ENCODE measurements around the gene ACP3. TPM values are rescaled to one million over a fixed set of nuclear protein-coding genes. Genes with fewer than 3 reads are reported as not detected.

ACP3 gene
- total and polyA plus RNA-seq, 12 donors: 0.48 to 30.8 (median 7.4) TPM

GRCh38 chr3:132399054-132399929 is 82.1 kb downstream of the ACP3 start:
- Histone ChIP-seq H3K27me3 (no peaks in the 10 kb centered on the region), H3K4me1 (replicated peaks in 1 of 2) (peaks cover 0 to 4% of the 10 kb centered on the region in 2 donors), H3K27ac (no peak overlapping the region), H3K36me3 (replicated peaks in 1 of 2) (no peaks in the 10 kb centered on the region), H3K4me3 (no peak overlapping the region), H3K9me3 (replicated peaks in 1 of 3) (no peaks in the 10 kb centered on the region)
- TF ChIP-seq, protein P1, sequence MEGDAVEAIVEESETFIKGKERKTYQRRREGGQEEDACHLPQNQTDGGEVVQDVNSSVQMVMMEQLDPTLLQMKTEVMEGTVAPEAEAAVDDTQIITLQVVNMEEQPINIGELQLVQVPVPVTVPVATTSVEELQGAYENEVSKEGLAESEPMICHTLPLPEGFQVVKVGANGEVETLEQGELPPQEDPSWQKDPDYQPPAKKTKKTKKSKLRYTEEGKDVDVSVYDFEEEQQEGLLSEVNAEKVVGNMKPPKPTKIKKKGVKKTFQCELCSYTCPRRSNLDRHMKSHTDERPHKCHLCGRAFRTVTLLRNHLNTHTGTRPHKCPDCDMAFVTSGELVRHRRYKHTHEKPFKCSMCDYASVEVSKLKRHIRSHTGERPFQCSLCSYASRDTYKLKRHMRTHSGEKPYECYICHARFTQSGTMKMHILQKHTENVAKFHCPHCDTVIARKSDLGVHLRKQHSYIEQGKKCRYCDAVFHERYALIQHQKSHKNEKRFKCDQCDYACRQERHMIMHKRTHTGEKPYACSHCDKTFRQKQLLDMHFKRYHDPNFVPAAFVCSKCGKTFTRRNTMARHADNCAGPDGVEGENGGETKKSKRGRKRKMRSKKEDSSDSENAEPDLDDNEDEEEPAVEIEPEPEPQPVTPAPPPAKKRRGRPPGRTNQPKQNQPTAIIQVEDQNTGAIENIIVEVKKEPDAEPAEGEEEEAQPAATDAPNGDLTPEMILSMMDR (IDR thresholded peaks at IDR 0.05): peak; percentile 66 to 89 (median 82)
- no peak for TF ChIP-seq POLR2A (IDR thresholded peaks at IDR 0.05)
- WGBS, 4 donors: 60 to 69% (median 61%) methylated on average over 5 of the region's 5 CpGs
- intact Hi-C loops (cut with DNase I): loop anchor here (2.0 to 5.0 kb wide), 3 partner anchors 46 to 152 kb away; no protein-coding TSS in a partner anchor
- DNase-seq: peak in 5 of 7 donors; percentile 18 to 62 (median 54)

DNA sequence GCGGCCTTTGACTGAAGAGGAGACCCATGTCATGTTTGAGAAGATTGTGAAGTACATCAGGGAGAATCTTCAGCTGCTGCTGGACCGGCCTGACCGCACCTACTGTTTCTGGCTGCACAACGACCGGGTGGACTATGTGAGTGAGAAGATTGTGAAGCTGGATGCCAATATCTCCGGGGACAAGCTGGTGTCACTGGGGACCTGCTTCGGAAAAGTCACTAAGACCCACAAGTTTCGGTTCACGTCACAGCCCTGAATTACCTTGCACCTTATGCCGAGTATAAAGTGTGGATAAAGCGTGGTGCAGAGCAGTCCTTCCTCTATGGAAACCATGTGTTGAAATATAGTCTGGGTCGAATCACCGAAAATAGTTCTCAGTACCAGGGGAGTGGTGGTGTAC is 84.0 kb downstream of the ACP3 start:
- Histone ChIP-seq H3K4me1 (replicated peaks in 1 of 2) (peaks cover 9 to 24% of the 10 kb centered on the region in 2 donors), H3K4me3 (no peak overlapping the region), H3K27me3 (no peaks in the 10 kb centered on the region), H3K36me3 (replicated peaks in 1 of 2) (no peaks in the 10 kb centered on the region), H3K9me3 (replicated peaks in 1 of 3) (no peaks in the 10 kb centered on the region), H3K27ac (no peak overlapping the region)
- WGBS, 4 donors: 81 to 95% (median 88%) methylated on average over 13 of the region's 13 CpGs
- DNase-seq: no peak
- intact Hi-C loops (cut with DNase I): no loop called here
- TF ChIP-seq, protein P1 (IDR thresholded peaks at IDR 0.05): no peak
- TF ChIP-seq POLR2A (IDR thresholded peaks at IDR 0.05): no peak

DNA sequence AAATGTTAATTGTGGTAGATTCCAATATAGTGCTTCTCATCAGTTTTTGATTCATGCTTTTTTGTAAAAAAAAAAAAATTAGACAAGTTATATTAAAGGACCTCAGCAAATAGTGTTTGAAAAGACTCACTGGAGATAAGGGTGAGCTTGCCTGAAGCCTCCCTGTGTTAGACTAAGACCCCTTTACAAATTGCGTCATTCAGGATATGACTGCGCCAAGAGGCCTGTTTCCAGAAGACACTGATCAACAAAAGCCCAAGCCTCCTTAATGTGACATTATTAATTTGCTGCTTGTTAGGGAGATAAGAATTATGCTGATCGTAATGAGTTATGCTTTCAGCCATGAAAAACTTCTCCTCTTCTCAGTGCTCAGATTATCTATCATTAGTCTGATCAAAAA is 87.1 kb downstream of the ACP3 start:
- H3K4me1 ChIP-seq (replicated peaks in 1 of 2): peaks cover 9 to 24% of the 10 kb centered on the region in 2 donors
- 59 to 73% (median 62%) methylated on average over 3 of the region's 3 CpGs for WGBS, 4 donors
- intact Hi-C loops (cut with DNase I): no loop called here
- H3K4me3 ChIP-seq: no peak overlapping the region
- H3K36me3 ChIP-seq (replicated peaks in 1 of 2): no peaks in the 10 kb centered on the region
- no peaks in the 10 kb centered on the region for H3K27me3 ChIP-seq
- no peak for TF ChIP-seq POLR2A (IDR thresholded peaks at IDR 0.05)
- TF ChIP-seq, protein P1 (IDR thresholded peaks at IDR 0.05): no peak
- no peak for DNase-seq
- H3K27ac ChIP-seq: peak overlapping the region in 1 of 5 donors; percentile 48
- no peaks in the 10 kb centered on the region for H3K9me3 ChIP-seq (replicated peaks in 1 of 3)

- TF ChIP-seq, protein P1 (IDR thresholded peaks at IDR 0.05): no peak
- no peak for TF ChIP-seq POLR2A (IDR thresholded peaks at IDR 0.05)
- H3K4me1 ChIP-seq (replicated peaks in 1 of 2): peaks cover 9 to 24% of the 10 kb centered on the region in 2 donors
- intact Hi-C loops (cut with DNase I): no loop called here
- DNase-seq: peak in 2 of 7 donors; percentile 26 to 40
- H3K27ac ChIP-seq: peak overlapping the region in 4 of 5 donors; percentile 2 to 48 (median 14)
- no peaks in the 10 kb centered on the region for H3K9me3 ChIP-seq (replicated peaks in 1 of 3)
- no peaks in the 10 kb centered on the region for H3K27me3 ChIP-seq
- no peak overlapping the region for H3K4me3 ChIP-seq
- 17 to 33% (median 24%) methylated on average over 1 of the region's 1 CpG for WGBS, 4 donors
- H3K36me3 ChIP-seq (replicated peaks in 1 of 2): no peaks in the 10 kb centered on the region
Measured at GRCh38 chr3:132405188-132405587, 88.0 kb downstream of the ACP3 start.
